Measurements from ENCODE around the gene PCSK6. TPM values are rescaled to one million over a fixed set of nuclear protein-coding genes. Genes with fewer than 3 reads are reported as not detected.

The PCSK6 gene
- total RNA-seq, 1 donor from 2014 or later, result 0.40 TPM

DNA sequence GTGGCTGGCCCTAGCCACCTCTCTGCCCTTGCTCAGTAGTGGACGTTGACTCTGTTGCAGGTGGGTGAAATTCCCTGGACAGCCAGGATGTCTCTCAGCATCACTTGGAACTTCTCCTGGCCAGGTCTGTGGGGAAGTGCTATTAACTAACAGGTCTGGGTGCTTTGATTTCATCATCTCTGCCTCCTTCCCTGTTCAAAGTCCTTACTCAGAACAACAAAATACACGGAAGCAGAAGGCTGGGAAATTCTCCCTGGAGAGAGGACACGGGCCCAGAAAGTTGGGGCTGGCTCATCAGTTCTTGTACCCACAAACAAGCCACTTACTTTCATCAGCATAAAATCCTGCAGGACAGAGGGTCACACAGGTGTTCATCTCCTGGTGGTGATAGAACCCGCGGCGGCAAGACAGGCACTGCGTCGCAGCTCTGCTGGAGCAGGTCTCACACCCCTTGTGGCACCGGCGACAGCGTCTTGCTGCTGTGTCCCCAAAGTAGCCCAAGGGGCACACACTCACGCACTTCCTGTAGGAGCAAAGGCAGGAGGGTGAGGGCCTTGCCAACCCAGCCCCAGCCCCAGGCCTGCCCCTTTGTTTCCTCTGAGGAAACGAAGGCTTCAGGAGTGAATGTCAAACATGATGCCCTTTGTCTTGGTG is 164.9 kb downstream of the PCSK6 start:
- Mint-ChIP-seq H3K27ac (ENCODE audit: unreplicated experiment) (no peak overlapping the region), H3K27me3 (ENCODE audit: low read depth) (peaks cover 37% of the 10 kb centered on the region), H3K4me1 (ENCODE audit: low read depth) (no peaks in the 10 kb centered on the region), H3K9me3 (ENCODE audit: low read depth) (no peaks in the 10 kb centered on the region), H3K4me3 (ENCODE audit: unreplicated experiment) (no peak overlapping the region), H3K36me3 (ENCODE audit: low read depth) (no peaks in the 10 kb centered on the region)
- no peak for DNase-seq (ENCODE audit: low spot score)
- TF ChIP-seq, protein P1, sequence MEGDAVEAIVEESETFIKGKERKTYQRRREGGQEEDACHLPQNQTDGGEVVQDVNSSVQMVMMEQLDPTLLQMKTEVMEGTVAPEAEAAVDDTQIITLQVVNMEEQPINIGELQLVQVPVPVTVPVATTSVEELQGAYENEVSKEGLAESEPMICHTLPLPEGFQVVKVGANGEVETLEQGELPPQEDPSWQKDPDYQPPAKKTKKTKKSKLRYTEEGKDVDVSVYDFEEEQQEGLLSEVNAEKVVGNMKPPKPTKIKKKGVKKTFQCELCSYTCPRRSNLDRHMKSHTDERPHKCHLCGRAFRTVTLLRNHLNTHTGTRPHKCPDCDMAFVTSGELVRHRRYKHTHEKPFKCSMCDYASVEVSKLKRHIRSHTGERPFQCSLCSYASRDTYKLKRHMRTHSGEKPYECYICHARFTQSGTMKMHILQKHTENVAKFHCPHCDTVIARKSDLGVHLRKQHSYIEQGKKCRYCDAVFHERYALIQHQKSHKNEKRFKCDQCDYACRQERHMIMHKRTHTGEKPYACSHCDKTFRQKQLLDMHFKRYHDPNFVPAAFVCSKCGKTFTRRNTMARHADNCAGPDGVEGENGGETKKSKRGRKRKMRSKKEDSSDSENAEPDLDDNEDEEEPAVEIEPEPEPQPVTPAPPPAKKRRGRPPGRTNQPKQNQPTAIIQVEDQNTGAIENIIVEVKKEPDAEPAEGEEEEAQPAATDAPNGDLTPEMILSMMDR (IDR thresholded peaks at IDR 0.05), result no peak

DNA sequence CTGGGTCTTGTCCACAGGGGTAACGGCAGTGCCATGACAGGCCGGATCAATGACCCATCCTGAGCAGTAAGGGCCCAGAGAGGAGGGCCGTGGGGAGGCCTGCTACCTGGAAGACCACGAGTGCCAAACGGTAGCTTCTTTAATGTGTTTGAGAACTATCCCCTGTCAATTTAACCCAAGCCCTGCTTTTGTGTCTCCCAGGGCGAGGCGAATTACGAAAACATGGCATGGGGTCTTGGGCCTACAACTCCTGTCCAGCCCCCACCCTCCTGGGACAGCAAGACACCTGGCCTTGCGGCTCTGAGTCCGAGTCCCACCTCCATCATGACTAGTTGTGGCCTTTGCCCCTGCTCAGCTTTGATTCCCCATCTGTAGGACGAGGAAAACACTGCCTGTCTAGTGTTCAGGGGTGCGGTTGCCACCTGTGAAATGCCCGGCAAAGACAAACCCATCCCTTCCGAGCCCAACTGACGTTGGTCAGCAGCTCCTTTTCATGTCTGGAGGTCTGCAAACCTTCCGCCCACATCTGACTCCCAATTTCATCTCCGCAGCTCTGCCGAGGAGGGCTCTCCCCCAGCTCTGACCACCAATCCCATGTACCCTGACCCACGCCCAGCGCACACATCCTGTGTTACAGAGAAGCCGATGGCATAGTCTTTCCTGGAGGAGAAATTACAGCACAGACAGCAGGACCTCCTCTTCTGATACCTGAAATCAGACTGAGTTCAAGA is 165.5 kb downstream of the PCSK6 start:
- no peaks in the 10 kb centered on the region for H3K4me1 Mint-ChIP-seq (ENCODE audit: low read depth)
- H3K27me3 Mint-ChIP-seq (ENCODE audit: low read depth), result peaks cover 39% of the 10 kb centered on the region
- TF ChIP-seq, protein P1 (IDR thresholded peaks at IDR 0.05), result no peak
- H3K4me3 Mint-ChIP-seq (ENCODE audit: unreplicated experiment), result no peak overlapping the region
- H3K27ac Mint-ChIP-seq (ENCODE audit: unreplicated experiment), result no peak overlapping the region
- no peak for DNase-seq (ENCODE audit: low spot score)
- H3K9me3 Mint-ChIP-seq (ENCODE audit: low read depth), result no peaks in the 10 kb centered on the region
- H3K36me3 Mint-ChIP-seq (ENCODE audit: low read depth), result no peaks in the 10 kb centered on the region

DNA sequence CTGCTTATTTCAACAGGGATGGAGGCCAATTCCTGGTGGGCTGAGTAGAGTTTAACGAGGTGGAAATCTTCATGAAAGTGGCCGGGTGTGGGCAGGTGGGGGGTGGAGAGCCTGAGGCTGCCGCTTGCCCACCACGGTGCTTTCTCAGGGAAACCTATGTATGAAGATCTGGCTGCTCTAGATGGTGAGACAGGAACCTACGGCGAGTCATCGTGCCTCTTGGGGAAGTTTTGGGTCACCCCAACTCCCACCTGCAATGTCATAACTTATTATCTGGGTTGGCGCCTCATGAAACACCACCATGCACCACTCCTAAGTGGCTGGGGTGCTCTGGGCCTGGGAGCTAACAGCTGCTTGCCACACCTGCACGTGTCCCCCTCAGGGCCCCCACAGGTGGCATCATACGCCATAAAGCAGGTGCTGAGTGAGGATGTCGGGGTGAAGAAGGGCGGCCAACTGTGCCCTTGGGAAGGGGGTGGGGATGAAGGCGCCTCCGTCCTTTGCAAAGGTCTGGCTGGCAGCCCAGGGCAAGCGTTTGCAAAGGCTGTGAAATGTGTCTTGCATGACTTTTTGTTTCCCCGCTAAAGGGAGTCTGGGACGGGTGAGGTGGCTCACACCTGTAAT is 166.5 kb downstream of the PCSK6 start:
- Mint-ChIP-seq H3K4me3 (ENCODE audit: unreplicated experiment) (no peak overlapping the region), H3K4me1 (ENCODE audit: low read depth) (no peaks in the 10 kb centered on the region), H3K27ac (ENCODE audit: unreplicated experiment) (no peak overlapping the region), H3K36me3 (ENCODE audit: low read depth) (no peaks in the 10 kb centered on the region), H3K27me3 (ENCODE audit: low read depth) (peaks cover 35% of the 10 kb centered on the region), H3K9me3 (ENCODE audit: low read depth) (no peaks in the 10 kb centered on the region)
- no peak for DNase-seq (ENCODE audit: low spot score)
- TF ChIP-seq, protein P1 (IDR thresholded peaks at IDR 0.05), result no peak

DNA sequence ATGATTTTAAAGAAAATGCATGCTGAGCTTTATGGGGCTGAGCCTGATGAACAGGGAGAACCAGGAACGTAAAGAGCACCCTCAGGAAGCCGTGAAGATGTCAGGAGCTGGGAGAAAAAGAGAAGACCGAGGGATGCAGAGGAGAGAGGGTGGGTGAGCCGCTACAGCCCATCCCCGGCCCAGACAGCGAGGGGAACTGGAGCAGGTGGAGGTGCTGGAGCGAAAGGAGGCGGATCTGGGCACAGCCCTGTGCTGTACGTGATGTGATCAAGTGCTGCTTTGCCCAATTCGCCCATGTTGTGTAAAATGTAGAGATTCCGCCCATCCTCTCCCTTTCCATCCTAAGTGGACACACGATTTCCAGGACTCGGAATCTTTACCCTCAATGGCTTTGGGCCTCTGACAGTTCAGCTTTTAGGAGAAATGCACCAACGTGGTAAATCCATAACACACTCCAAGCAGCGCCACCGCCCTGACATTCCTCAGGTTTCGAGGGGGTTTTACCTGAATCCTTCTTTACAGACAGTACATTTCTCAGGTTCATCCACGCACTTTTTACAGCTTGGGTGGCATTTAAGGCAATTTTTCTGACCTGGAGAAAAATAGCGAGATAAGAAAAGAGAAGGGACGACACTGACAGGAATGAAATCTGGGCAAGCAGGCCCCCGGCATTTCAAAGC is 167.4 kb downstream of the PCSK6 start:
- H3K36me3 Mint-ChIP-seq (ENCODE audit: low read depth), result no peaks in the 10 kb centered on the region
- H3K4me3 Mint-ChIP-seq (ENCODE audit: unreplicated experiment), result no peak overlapping the region
- no peaks in the 10 kb centered on the region for H3K9me3 Mint-ChIP-seq (ENCODE audit: low read depth)
- H3K27me3 Mint-ChIP-seq (ENCODE audit: low read depth), result peaks cover 31% of the 10 kb centered on the region
- no peaks in the 10 kb centered on the region for H3K4me1 Mint-ChIP-seq (ENCODE audit: low read depth)
- TF ChIP-seq, protein P1 (IDR thresholded peaks at IDR 0.05), result no peak
- H3K27ac Mint-ChIP-seq (ENCODE audit: unreplicated experiment), result no peak overlapping the region
- no peak for DNase-seq (ENCODE audit: low spot score)

DNA sequence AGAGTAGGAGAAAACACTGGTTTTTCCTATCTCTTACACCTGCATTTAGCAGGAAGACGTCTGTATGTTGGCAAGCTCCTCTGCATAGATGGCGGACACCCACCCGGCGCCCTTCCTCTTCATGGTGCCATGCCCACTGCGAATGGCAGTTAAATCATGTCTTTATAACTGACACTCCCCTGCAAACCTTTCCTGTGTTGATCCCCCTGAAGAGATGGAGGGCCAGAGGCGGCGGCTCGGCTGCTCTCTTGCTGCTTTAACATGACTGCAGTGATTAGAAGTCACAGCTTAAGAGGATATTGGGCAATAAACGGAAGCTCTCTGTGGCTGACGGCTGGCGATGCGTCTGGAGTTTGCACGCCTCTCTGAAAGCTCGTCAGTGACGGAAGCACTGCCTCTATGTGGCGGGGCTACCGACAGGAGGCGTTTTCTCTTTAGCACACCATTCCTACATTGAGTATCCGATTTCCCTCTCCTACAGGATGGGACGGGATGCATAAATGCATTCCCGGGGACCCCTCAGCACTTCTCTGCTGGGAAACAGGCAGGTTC is 168.9 kb downstream of the PCSK6 start:
- Mint-ChIP-seq H3K9me3 (ENCODE audit: low read depth) (no peaks in the 10 kb centered on the region), H3K27me3 (ENCODE audit: low read depth) (peaks cover 27% of the 10 kb centered on the region), H3K36me3 (ENCODE audit: low read depth) (no peaks in the 10 kb centered on the region), H3K4me1 (ENCODE audit: low read depth) (no peaks in the 10 kb centered on the region), H3K27ac (ENCODE audit: unreplicated experiment) (no peak overlapping the region), H3K4me3 (ENCODE audit: unreplicated experiment) (no peak overlapping the region)
- DNase-seq (ENCODE audit: low spot score), result no peak
- TF ChIP-seq, protein P1 (IDR thresholded peaks at IDR 0.05), result peak; percentile 44
